HG03439 (cell line): Measurements from ENCODE around the gene EIF1.

Experiments
- ATAC-seq: cut with Tn5 transposase; IDR thresholded peaks from one replicate; pipeline ENCODE4 v1.9.1; 2021; ENCODE audit warnings: mild to moderate bottlenecking, moderate library complexity; ENCODE audit not compliant: unreplicated experiment

The EIF1 gene

DNA sequence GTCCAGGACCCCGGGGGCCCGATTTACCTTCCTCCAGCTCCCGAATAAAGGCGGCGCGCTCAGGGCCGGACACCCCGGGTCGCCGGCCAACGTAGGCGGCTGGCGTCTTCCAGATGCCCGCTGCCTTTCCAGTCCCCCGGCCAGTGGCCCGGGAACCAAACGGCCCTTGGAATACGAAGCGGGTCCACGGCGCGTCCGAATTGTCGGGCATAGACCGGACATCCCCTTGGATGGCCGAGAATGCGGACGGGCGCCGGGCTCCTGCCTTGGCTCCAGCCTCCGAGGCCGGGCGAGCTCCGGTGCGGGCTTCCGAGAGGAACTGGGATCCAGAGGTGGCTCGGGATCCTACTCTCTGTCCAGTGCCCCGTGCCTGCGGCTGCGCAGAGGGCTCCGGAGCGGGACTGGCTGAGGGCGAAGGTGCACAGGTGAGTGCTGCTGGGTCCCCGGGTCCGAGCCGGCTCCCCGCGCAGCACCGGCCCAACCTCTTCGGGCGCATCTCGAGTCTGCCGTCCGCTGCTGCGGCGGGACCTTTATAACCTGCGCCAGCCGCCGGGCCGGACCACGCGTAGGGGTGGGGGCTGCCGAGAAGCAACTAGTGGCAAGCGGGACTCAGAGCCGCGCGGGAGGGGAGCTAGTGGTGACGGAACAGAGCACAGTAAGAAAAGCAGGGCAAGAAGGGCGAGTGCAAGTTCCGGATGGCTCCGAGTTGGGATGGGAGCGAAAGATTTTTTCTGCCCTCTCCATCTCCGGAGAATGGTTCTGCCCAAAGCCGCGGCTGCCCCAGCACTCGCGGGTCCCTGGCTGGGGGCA is 45.7 kb downstream of the EIF1 start, which contains the start of gene HAP1:
Gene HAP1 (minus strand): TSS at position 505 of the 810 bp plus-strand sequence. CDS start 9 bp downstream, at position 496.
- no peak for ATAC-seq

DNA sequence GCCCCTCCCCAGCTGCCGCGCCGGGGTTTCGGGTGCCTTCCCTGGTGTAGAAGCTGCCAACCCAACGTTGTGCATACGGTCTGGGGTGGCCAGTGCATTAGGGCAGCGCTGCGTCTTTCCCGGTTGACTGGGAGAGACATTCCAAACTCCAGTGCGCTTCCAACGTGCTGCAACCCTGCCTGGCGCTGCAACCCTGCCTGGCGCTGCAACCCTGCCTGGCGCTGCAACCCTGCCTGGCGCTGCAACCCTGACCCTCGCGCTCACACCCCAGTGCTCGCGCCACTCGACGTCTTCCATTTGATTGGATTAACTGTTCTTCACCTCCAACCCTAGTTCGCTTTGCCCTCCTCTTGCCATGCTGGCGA is 46.2 kb downstream of the EIF1 start:
- ATAC-seq, result no peak

DNA sequence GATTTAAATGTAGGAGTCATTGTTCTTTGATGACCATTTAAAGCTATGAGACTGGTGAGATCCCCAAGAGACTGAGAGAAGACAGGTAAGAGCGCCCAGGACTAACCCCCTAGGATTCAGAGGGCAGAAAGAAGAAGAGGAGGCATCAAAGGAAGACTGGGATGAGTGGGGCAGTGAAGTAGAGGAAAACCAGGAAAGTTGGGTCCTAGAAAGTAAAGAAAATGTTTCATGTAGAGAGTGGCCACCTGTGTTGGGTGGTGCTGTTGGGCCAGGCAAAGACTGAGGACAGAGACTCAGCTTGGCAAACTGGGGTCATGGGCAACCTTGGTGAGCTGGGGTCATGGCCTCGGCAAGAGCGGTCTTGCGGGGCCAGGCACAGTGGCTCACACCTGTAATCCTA is 47.1 kb downstream of the EIF1 start:
- no peak for ATAC-seq

DNA sequence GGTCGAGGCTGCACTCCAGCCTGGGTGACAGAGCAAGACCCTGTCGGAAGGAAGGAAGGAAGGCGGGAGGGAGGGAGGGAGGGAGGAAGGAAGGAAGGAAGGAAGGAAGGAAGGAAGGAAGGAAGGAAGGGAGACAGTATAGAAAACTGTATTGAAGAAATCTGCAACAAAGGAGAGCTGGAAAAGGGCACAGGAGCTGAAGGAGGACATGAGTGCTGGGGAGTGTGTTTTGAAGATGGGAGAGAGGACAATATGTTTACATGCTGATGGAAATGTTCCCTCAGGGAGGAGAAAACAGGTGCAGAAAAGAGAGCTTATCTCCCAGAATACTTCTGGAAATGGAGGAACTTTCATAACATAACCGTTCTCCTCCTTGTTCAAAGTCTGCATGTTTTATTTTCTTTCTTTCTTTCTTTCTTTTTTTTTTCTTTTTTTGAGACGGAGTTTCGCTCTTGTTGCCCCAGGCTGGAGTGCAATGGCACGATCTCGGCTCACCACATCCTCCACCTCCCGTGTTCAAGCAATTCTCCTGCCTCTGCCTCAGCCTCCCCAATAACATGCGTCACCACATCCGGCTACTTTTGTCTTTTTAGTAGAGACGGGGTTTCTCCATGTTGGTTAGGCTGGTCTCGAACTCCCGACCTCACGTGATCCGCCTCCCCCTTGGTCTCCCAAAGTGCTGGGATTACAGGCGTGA is 48.4 kb downstream of the EIF1 start:
- no peak for ATAC-seq

DNA sequence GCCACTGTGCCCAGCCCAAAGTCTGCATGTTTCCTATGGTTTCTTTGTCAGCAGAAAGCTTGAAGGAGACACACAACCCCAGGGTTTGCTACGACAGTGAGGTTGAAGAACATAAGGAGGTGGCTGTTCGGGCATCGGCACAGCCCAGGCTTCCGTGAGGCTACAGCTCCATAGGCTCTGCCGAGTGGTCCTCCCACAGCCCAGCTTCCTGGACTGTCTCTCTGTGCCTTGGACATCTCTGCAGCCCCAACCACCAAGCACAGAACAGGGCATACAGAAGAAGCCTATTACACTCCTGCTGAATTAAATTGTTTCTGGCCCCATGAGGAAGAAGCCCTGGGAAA is 49.0 kb downstream of the EIF1 start:
- no peak for ATAC-seq

DNA sequence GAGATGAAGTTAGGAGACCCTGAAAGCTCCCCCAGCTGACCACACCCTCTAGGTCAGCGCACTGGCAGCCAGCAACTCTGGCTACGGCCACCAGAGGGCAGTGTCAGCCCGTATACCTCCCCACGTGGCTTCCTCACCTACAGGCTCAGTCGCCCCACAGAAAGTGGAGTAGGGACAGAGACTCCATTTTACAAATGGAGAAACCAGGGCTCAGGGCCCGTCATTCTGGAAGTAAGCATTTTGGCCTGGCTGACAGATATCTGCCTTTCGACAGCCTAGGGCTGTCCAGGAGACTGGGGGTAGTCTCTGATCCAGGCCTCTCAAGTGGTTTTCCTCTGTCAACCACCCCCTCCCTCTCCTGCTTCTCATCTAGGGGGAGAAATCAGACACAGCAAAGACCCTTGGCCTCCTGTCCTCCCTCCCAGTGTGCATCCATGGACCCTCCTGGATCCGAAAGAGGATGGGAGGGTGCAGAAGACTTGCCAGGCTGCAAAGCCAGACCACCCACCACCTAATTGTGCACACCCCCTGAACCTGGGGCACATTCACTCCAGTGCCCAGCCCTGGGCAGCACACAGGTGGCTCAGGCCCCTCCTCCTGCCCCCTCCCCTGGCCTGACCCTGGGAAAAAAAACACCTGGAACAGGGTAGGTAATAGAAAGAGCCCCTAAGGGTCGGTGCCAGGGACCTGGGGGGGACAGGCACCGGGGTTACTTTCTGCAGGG is 49.6 kb downstream of the EIF1 start:
- no peak for ATAC-seq

DNA sequence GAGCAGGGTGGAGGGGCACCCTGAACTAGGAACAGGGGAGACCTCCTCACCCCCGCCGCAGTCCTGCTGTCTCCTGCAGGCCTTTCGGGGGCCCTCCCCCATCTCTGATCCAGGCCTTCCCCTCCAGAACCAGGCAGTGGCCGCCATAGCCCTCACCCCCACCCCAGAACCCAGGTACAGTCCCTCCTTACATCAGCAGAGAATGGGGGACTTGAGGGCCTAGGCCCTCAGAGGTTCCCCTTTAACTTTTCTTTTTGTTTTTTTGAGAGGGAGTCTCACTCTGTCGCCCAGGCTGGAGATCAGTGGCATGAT is 50.1 kb downstream of the EIF1 start:
- ATAC-seq, result no peak

DNA sequence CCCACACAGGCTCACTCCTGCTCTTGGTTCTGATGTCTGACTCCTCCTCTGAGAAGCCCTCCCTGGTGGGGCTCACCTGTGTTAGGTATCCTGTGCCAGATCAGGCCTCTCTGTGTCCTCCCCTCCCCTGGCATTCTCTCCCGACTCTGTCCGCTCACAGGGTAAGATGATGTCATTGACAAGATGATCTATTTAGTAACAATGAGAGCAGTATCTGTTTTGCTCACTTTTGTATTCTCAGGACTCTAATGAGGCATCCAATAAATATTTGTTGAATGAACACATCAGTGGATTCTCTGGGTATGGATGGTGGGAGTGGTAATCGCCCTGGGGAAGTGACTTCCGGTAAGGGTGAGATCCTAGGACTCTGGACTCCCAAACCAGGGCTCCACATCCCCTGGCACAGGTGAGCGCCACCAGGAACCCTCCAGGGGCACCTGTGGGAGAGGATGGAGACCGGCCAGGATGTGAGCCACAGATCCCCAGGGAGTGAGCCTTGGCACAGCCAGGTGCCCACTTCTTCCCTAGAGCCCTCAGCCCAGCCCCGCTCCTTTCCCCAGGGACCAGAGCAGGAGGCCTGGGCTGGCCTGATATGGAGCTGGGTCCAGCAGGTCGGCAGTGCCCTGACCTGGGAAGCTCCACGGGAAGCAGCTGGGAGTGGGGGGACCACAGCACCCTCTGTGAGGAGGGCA is 51.1 kb downstream of the EIF1 start:
- no peak for ATAC-seq

DNA sequence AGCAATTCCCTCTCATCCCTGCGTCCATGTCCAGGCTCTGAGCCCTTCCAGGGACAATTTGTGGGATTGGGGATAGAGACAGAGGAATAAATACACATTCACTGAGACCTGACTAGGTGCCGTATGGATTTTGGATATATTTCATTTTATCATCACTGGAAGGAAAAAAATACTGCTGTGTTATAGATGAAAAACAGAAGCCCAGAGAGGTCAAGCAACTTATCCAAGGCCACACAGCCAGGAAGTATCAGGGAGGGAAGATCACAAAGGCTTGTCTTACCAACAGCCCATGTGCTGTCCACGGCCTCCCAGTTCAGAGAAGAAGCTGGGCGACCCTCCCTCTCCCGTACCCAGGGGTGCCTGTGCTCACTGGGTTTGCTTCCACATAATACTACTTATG is 51.8 kb downstream of the EIF1 start:
- no peak for ATAC-seq

DNA sequence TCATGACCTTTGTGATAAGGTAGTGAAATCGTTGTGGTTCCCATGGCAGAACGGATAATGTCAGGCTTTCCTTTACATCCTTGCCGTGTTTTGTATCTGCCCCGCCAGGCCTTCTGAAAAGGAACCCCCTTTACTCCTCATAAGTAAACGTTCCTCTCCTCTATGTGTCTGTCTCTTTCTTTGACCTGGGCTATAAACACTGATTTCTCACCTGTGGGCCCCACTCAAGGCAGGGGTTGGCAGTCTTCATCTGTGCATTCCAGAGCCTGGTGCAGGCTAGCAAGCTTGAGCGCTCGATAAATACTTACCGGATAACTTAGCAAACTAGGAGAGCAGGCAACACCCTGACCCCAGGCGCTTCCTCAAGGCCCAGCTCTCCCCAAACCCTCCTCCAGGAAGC is 53.0 kb downstream of the EIF1 start:
- ATAC-seq, result no peak
